Astrocyte of the cerebellum (primary cell): ENCODE data around the gene CPEB3.

Experiments
- DNase-seq: peaks from one replicate; pipeline ENCODE4 v3.0.0-alpha.2; 2011; ENCODE audit warnings: low read depth
- H3K4me3 ChIP-seq: 2 replicates; pipeline ENCODE4 v1.5.1; 2011; ENCODE audit warnings: mild to moderate bottlenecking, low read depth, low read length, moderate library complexity
- CTCF ChIP-seq: IDR thresholded peaks from 2 replicates; pipeline ENCODE4 v1.5.1; 2012; ENCODE audit warnings: low read length, low read depth, moderate library complexity, mild to moderate bottlenecking; ENCODE audit errors: missing control alignments
- in situ Hi-C: cut with HindIII; loops from 2 replicates; pipeline ENCODE4 v1.10.0; 2017; ENCODE audit warnings: low sequenced_read_pairs

Gene CPEB3

GRCh38 chr10:92003258-92003657 is 287.6 kb downstream of the CPEB3 start:
- H3K4me3 ChIP-seq, result no peak overlapping the region
- in situ Hi-C loops, result no loop called here
- TF ChIP-seq CTCF, result no peak
- DNase-seq, result no peak

GRCh38 chr10:92001995-92002394 is 288.9 kb downstream of the CPEB3 start:
- no peak for TF ChIP-seq CTCF
- H3K4me3 ChIP-seq, result no peak overlapping the region
- DNase-seq, result no peak
- in situ Hi-C loops, result no loop called here

- TF ChIP-seq CTCF, result no peak
- no peak overlapping the region for H3K4me3 ChIP-seq
- in situ Hi-C loops, result no loop called here
- DNase-seq, result no peak
These were observed 289.3 kb downstream of the CPEB3 start for GRCh38 chr10:92001581-92001980.
